ENCODE data around the gene ZNF470. TPM values are rescaled to one million over a fixed set of nuclear protein-coding genes. Genes with fewer than 3 reads are reported as not detected.

The ZNF470 gene
- total RNA-seq, 1 donor from 2014 or later, result 6.7 TPM

- H3K27ac Mint-ChIP-seq, result no peak overlapping the region
Measured at GRCh38 chr19:56637976-56638555, 70.8 kb downstream of the ZNF470 start.

More at GRCh38 chr19:56637976-56638555, 70.8 kb downstream of the ZNF470 start:
- Mint-ChIP-seq H3K9me3 (peaks cover 64% of the 10 kb centered on the region), H3K36me3 (peaks cover 7% of the 10 kb centered on the region), H3K4me3 (no peak overlapping the region), H3K27me3 (ENCODE audit: insufficient read depth, low read depth) (peaks cover 2% of the 10 kb centered on the region), H3K4me1 (no peaks in the 10 kb centered on the region)
- Histone ChIP-seq H3K9ac (no peak overlapping the region), H3K36me3 (no peaks in the 10 kb centered on the region), H3F3A (ENCODE audit: low read depth) (no peaks in the 10 kb centered on the region), H3K4me3 (no peak overlapping the region), H3K79me2 (ENCODE audit: low read depth) (no peaks in the 10 kb centered on the region), H3K4me1 (no peaks in the 10 kb centered on the region), H4K20me1 (ENCODE audit: low read depth) (no peaks in the 10 kb centered on the region), H3K9me3 (ENCODE audit: low read depth) (peaks cover 8% of the 10 kb centered on the region), H3K27ac (no peak overlapping the region), H2AFZ (replicated peaks) (no peak overlapping the region), H3K27me3 (no peaks in the 10 kb centered on the region), H3K4me2 (no peak overlapping the region)
- peak; percentile 95 for DNase-seq (ENCODE audit: low spot score)
- TF ChIP-seq CTCF (IDR thresholded peaks at IDR 0.05) (no peak), EZH2phosphoT487 (IDR thresholded peaks at IDR 0.05) (no peak), EZH2 (IDR thresholded peaks at IDR 0.05) (no peak)

Other genes with a start within 250 kb of the ZNF470 start
- gene ZNF582, start 173.9 kb upstream of the ZNF470 start, total RNA-seq (ENCODE audit: low replicate concordance), result 2.5 and 4.0 TPM in 2 replicates
- gene ZNF583, start 163.1 kb upstream of the ZNF470 start, total RNA-seq (ENCODE audit: low replicate concordance), result 4.5 and 7.7 TPM in 2 replicates
- 8.0 and 8.6 TPM in 2 replicates for gene ZNF667, start 90.1 kb upstream of the ZNF470 start, total RNA-seq (ENCODE audit: low replicate concordance)
- gene ZNF471, start 59.6 kb upstream of the ZNF470 start, total RNA-seq (ENCODE audit: low replicate concordance), result 1.4 and 1.9 TPM in 2 replicates
- gene ZFP28, start 28.5 kb upstream of the ZNF470 start, total RNA-seq (ENCODE audit: low replicate concordance), result 11.2 and 11.9 TPM in 2 replicates
- 9.3 and 16.2 TPM in 2 replicates for gene ZNF71, start 27.8 kb downstream of the ZNF470 start, total RNA-seq (ENCODE audit: low replicate concordance)
- gene SMIM17, start 75.7 kb downstream of the ZNF470 start, total RNA-seq (ENCODE audit: low replicate concordance), result 2.1 and 2.4 TPM in 2 replicates
- gene ZNF835, start 104.3 kb downstream of the ZNF470 start, total RNA-seq (ENCODE audit: low replicate concordance), result not detected in 2 replicates

All from neural progenitor cell (in vitro differentiated cells).